RKO (cell line): Measurements from ENCODE around the gene ESF1.
"Not testable (repeated sequence)": the region's sequence is repeated elsewhere in the genome, so short reads cannot be mapped to it uniquely, and the experiment has no call there.

Source experiments
- DNase-seq: peaks from one replicate; pipeline ENCODE4 v3.0.0-alpha.2; 2016; ENCODE audit warnings: low spot score

ESF1 gene

GRCh38 chr20:13788167-13788834 is 3.6 kb upstream of the ESF1 start:
- DNase-seq = peak; percentile 85

GRCh38 chr20:13786143-13786828 is 1.6 kb upstream of the ESF1 start:
- DNase-seq = peak; percentile 72

DNA sequence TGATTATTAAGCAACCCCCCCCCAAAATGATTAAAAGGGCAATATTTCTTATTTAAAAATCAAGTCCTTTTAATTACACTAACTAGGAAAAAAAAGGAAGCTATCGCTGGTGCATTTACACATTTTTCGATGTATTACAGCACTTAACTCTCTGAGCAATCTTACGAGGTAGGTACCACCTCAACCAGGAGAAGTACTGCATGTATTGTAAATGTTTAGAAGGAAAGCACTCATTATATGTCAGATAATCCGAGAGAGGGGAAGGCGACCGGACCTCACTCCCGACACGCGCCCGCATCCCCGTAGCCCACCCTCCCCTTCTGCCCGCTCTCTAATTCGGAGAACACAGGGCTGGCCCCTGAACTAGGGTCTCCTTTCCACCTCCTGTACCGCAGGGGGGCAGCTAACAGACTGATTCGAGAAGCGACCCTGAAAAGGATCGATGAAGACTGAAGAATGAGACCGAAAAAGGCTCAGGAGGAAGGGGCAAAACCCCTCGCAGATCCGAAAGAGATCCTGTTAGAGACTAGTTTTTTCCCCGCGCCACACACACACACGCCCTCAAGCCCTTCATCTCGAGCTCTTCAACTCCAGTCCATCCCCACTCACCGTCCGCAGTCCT is 337 bp downstream of the ESF1 start:
- no peak for DNase-seq

GRCh38 chr20:13783528-13783927 is 1.2 kb downstream of the ESF1 start:
- no peak for DNase-seq

DNA sequence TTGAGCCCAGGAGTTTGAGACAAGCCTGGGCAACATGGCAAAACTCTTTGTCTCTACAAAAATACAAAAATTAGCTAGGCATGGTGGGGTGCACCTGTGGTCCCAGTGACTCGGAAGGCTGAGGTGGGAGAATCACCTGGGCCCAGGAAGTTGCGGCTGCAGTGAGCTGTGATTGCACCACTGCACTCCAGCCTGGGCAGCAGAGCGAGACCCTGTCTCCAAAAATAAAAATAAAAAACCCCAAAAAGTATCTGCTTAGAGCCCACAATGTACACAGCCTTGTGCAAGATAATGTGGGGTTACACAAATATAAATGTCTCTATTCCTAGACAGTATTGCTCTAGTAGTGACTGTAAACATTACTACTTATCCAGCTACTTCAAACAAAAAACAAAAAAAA is 5.9 kb downstream of the ESF1 start:
- DNase-seq = no peak

GRCh38 chr20:13777171-13777601 is 7.5 kb downstream of the ESF1 start:
- DNase-seq = peak; percentile 56

GRCh38 chr20:13775867-13776266 is 8.9 kb downstream of the ESF1 start:
- no peak for DNase-seq

GRCh38 chr20:13772529-13772928 is 12.2 kb downstream of the ESF1 start:
- no peak for DNase-seq

- DNase-seq = peak; percentile 78
Observed at GRCh38 chr20:13771853-13772453, 12.8 kb downstream of the ESF1 start.

DNA sequence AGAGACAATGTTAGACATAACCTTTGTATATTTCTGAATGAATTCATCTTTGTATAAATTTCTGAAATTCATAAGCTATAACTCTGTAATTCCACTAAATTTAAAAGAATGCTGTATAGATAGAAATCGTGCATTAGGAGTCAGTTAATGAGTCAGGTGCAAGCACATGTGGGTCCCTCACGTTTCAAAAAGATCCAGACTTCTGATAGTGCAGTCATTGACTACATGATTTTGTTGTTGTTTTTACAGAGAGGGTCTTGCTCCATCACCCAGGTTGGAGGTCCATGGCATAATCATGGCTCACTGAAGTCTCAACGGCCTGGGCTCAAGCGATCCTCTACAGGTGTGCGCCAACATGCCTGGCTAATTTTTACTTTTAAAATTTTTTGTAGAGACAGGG is 14.6 kb downstream of the ESF1 start:
- DNase-seq = no peak

DNA sequence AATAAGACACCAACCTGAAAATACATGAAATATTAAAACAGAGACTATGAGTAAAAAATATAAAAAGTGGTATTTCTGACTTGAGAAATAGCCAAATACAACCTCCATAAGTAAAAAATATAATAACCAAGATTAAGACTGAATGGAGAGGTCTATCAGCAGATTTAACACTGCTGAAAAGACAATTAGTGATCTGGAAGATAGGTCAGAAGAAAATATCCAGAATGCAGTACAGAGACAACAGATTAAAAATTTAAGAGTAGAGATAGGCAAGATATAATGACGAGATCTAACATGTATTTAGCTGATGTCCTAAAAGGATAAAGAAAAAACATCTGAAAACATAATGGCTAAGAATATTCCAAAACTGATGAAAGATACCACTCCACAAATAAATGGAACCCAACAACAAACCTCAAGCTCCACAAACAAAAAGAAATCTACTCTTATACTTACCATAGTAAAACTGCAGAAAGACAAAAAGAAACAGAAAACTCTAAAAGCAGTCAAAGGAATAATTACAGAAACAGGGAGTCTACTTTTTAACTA is 18.8 kb downstream of the ESF1 start:
- no peak for DNase-seq

GRCh38 chr20:13765299-13765698 is 19.4 kb downstream of the ESF1 start:
- DNase-seq = no peak

- DNase-seq = not testable (repeated sequence)
Observed at GRCh38 chr20:13760451-13760946, 24.2 kb downstream of the ESF1 start.

DNA sequence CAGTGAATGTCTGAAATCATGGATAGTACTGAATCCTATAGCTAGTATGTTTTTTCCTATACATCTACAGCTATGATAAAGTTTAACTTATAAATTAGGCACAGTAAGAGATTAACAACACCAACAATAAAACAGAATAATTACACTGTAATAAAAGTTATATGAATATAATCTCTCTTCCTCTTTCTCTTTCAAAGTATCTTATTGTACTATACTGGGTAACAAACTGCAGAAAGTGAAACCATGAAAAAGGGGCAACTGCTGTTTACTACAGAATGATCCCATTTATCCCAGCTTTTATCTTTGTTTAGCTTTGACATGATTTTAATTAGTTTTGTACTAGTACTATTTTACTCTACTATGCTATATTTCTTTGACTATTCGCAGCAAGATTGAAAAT is 25.8 kb downstream of the ESF1 start:
- no peak for DNase-seq

- no peak for DNase-seq
Observed at GRCh38 chr20:13756551-13756950, 28.2 kb downstream of the ESF1 start.

DNA sequence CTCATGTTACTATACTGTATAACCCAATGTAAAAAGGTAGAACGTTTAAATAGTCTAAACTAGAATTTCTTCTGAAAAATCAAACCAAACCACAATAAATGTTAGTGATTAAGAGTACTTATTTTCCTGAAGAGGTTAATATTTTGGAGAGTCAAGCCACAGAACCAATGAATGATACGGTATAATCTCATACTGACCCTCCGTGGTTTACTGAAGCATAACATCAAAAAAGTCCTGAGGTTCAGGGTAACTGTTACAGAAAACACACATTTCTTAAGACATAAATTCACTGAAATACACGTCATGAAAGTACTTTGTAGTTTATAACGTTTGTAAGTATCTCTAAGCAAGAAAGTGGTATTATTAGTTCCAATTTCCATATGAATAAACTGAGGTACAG is 28.9 kb downstream of the ESF1 start:
- DNase-seq = no peak

- no peak for DNase-seq
Observed at GRCh38 chr20:13753436-13754036, 31.2 kb downstream of the ESF1 start.

DNA sequence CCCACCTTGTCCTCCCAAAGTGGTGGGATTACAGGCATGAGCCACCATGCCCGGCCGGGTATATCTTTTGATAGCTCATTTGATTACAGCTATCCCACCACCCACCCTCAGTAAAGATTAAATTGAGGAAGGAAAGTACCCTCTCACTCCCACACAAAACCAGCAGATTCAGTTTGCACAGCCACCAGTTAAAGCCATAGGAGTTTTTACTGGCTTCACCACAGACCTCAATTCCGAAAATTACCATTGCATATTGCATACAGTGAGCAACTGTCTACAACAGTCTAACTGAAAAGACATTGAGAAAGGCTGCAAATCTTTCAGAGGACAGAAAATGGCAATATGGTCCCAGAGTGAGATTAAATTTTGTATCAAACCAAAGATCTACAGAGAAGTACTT is 34.9 kb downstream of the ESF1 start:
- no peak for DNase-seq

- DNase-seq = no peak
Observed at GRCh38 chr20:13745784-13746183, 38.9 kb downstream of the ESF1 start.

- DNase-seq = no peak
Observed at GRCh38 chr20:13744352-13744751, 40.4 kb downstream of the ESF1 start.

DNA sequence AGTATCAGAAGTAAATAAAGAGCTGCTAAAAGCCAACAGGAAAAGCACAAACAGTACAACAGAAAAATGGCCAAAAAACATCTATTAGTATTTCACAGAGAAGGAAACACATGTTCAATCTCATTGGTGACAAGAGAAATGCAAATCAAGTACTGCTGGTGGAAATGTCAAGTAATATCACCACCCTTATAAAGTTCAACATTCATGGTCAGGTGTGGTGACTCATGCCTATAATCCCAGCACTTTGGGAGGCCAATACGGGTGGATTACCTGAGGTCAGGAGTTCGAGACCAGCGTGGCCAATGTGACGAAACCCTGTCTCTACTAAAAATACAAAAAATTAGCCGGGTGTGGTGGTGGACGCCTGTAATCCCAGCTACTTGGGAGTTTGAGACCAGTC is 42.8 kb downstream of the ESF1 start:
- no peak for DNase-seq
